OCI-LY3 (cell line): Measurements from ENCODE around the gene EHF.

ENCODE experiments used
- CTCF ChIP-seq: fragments of 200-600, 300-600 bp; sonication (generic); IDR thresholded peaks from 2 replicates; pipeline ENCODE4 v1.5.1; 2014; ENCODE audit warnings: antibody characterized with exemption, low read length, low read depth
- EZH2phosphoT487 ChIP-seq: fragments of 200-600 bp; shearing (Covaris generic); IDR thresholded peaks from 2 replicates; pipeline ENCODE4 v1.6.1; 2018; ENCODE audit warnings: antibody characterized with exemption, mixed run types, low read depth

- TF ChIP-seq CTCF (no peak), EZH2phosphoT487 (no peak)
Measured at GRCh38 chr11:34696862-34697261, 76.0 kb downstream of the EHF start.
